ENCODE measurements around the gene FLNB. TPM values are rescaled to one million over a fixed set of nuclear protein-coding genes. Genes with fewer than 3 reads are reported as not detected.

FLNB gene
- total and polyA plus RNA-seq, 2 of the 13 experiments (the other 11 are each of a cell fraction or from before 2014, with no cell fraction given), result 106 to 130 TPM

DNA sequence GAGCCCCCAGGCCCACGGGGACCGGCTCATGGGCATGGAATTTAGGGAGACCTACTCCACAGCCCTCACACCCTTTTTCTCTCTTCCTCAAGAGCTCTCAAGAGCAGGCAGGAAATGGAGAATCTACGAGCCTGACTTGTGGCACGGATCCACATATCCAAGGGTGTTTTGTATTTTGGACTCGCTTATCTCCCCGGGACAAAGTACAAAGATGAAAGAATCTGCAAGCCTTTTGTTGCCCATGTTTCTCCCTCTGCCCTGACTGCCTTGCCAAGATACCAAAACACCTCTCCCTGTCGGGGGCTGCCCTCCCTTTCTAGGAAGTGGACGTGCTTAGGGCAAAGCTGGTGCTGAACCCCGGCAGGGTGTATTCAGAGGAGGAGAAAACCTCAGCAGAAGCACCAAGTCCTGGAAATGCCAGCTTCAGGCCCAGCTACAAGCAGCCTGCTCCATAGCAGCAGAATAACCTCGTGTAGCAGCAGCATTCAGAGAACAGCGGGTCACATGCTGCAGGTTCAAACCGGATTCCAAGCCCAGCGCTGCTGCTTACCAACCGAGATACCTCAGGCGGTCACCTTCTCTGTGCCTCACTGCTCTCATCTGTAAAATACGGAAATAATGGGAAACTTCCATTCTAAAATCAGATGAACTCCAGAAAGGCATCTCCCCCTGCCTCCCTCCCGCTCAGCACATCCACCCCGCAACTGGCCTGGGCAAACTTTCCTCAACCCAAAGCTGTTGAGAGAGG, 167.4 kb downstream of the FLNB start (continued):
- TF ChIP-seq, protein P1, sequence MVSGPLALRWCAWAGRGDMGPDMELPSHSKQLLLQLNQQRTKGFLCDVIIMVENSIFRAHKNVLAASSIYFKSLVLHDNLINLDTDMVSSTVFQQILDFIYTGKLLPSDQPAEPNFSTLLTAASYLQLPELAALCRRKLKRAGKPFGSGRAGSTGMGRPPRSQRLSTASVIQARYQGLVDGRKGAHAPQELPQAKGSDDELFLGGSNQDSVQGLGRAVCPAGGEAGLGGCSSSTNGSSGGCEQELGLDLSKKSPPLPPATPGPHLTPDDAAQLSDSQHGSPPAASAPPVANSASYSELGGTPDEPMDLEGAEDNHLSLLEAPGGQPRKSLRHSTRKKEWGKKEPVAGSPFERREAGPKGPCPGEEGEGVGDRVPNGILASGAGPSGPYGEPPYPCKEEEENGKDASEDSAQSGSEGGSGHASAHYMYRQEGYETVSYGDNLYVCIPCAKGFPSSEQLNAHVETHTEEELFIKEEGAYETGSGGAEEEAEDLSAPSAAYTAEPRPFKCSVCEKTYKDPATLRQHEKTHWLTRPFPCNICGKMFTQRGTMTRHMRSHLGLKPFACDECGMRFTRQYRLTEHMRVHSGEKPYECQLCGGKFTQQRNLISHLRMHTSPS (CRISPR knock-in tag; IDR thresholded peaks at IDR 0.05; ENCODE audit: low read depth), result peak; percentile 98
- TF ChIP-seq, protein P2, sequence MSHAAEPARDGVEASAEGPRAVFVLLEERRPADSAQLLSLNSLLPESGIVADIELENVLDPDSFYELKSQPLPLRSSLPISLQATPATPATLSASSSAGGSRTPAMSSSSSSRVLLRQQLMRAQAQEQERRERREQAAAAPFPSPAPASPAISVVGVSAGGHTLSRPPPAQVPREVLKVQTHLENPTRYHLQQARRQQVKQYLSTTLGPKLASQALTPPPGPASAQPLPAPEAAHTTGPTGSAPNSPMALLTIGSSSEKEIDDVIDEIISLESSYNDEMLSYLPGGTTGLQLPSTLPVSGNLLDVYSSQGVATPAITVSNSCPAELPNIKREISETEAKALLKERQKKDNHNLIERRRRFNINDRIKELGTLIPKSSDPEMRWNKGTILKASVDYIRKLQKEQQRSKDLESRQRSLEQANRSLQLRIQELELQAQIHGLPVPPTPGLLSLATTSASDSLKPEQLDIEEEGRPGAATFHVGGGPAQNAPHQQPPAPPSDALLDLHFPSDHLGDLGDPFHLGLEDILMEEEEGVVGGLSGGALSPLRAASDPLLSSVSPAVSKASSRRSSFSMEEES (CRISPR knock-in tag; IDR thresholded peaks at IDR 0.05), result peak; percentile 68
- TF ChIP-seq, protein P3, sequence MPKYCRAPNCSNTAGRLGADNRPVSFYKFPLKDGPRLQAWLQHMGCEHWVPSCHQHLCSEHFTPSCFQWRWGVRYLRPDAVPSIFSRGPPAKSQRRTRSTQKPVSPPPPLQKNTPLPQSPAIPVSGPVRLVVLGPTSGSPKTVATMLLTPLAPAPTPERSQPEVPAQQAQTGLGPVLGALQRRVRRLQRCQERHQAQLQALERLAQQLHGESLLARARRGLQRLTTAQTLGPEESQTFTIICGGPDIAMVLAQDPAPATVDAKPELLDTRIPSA (CRISPR knock-in tag; IDR thresholded peaks at IDR 0.05; ENCODE audit: borderline replicate concordance), result no peak
- TF ChIP-seq, protein P4, sequence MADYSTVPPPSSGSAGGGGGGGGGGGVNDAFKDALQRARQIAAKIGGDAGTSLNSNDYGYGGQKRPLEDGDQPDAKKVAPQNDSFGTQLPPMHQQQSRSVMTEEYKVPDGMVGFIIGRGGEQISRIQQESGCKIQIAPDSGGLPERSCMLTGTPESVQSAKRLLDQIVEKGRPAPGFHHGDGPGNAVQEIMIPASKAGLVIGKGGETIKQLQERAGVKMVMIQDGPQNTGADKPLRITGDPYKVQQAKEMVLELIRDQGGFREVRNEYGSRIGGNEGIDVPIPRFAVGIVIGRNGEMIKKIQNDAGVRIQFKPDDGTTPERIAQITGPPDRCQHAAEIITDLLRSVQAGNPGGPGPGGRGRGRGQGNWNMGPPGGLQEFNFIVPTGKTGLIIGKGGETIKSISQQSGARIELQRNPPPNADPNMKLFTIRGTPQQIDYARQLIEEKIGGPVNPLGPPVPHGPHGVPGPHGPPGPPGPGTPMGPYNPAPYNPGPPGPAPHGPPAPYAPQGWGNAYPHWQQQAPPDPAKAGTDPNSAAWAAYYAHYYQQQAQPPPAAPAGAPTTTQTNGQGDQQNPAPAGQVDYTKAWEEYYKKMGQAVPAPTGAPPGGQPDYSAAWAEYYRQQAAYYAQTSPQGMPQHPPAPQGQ (CRISPR knock-in tag; IDR thresholded peaks at IDR 0.05; ENCODE audit: borderline replicate concordance), result no peak
- TF ChIP-seq ZNF468 (CRISPR knock-in tag; IDR thresholded peaks at IDR 0.05) (no peak), NONO (IDR thresholded peaks at IDR 0.05) (no peak), NONO (CRISPR knock-in tag; conservative IDR thresholded peaks at IDR 0.05) (peak; percentile 14; the same call in 1 of the 2 replicates), AGO2 (optimal IDR thresholded peaks at IDR 0.05; ENCODE audit: low read depth, low read length) (no peak), ZMYM2 (CRISPR knock-in tag; IDR thresholded peaks at IDR 0.05) (peak; percentile 72), SP5 (CRISPR knock-in tag; IDR thresholded peaks at IDR 0.05; ENCODE audit: borderline replicate concordance, low read depth) (peak; percentile 56; the same call in 1 of the 2 replicates), HOXA3 (CRISPR knock-in tag; IDR thresholded peaks at IDR 0.05) (peak; percentile 80; the same call in 1 of the 2 replicates), ARID2 (CRISPR knock-in tag; IDR thresholded peaks at IDR 0.05; ENCODE audit: borderline replicate concordance) (no peak), ZFP62 (CRISPR knock-in tag; IDR thresholded peaks at IDR 0.05) (no peak), STAG1 (CRISPR knock-in tag; IDR thresholded peaks at IDR 0.05) (peak; percentile 23; the same call in 1 of the 2 replicates), ZNF460 (CRISPR knock-in tag; IDR thresholded peaks at IDR 0.05; ENCODE audit: borderline replicate concordance) (no peak), ZC3H13 (CRISPR knock-in tag; IDR thresholded peaks at IDR 0.05) (no peak; the same call in 1 of the 2 replicates), AGO1 (IDR thresholded peaks at IDR 0.05; ENCODE audit: low read depth, low read length, poor library complexity, severe bottlenecking) (no peak), REPIN1 (CRISPR knock-in tag; IDR thresholded peaks at IDR 0.05; ENCODE audit: borderline replicate concordance, low read depth) (0 out of 2 replicates have a peak, but pooled peaks have one; percentile 48), KAT8 (CRISPR knock-in tag; IDR thresholded peaks at IDR 0.05) (peak; percentile 72), HHEX (CRISPR knock-in tag; IDR thresholded peaks at IDR 0.05) (no peak)
- TF ChIP-seq, protein P5, sequence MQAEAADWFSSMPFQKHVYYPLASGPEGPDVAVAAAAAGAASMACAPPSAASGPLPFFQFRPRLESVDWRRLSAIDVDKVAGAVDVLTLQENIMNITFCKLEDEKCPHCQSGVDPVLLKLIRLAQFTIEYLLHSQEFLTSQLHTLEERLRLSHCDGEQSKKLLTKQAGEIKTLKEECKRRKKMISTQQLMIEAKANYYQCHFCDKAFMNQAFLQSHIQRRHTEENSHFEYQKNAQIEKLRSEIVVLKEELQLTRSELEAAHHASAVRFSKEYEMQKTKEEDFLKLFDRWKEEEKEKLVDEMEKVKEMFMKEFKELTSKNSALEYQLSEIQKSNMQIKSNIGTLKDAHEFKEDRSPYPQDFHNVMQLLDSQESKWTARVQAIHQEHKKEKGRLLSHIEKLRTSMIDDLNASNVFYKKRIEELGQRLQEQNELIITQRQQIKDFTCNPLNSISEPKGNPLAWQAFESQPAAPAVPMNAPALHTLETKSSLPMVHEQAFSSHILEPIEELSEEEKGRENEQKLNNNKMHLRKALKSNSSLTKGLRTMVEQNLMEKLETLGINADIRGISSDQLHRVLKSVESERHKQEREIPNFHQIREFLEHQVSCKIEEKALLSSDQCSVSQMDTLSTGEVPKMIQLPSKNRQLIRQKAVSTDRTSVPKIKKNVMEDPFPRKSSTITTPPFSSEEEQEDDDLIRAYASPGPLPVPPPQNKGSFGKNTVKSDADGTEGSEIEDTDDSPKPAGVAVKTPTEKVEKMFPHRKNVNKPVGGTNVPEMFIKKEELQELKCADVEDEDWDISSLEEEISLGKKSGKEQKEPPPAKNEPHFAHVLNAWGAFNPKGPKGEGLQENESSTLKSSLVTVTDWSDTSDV (CRISPR knock-in tag; IDR thresholded peaks at IDR 0.05), result 0 out of 2 replicates have a peak, but pooled peaks have one; percentile 74
